GM23338 (cell line): ENCODE measurements around the gene DTNA.

Experiments
- EZH2 ChIP-seq: fragments of 200-600 bp; sonication (generic); IDR thresholded peaks from one replicate; pipeline ENCODE4 v1.8.0; 2017; ENCODE audit warnings: antibody characterized with exemption, mild to moderate bottlenecking, low read depth; ENCODE audit not compliant: unreplicated experiment
- EZH2phosphoT487 ChIP-seq: fragments of 200-600 bp; sonication (generic); IDR thresholded peaks from one replicate; pipeline ENCODE4 v1.8.1; 2018; ENCODE audit warnings: antibody characterized with exemption; ENCODE audit not compliant: unreplicated experiment
- JUNB ChIP-seq: IDR thresholded peaks from one replicate; pipeline ENCODE4 v1.6.1; 2016; ENCODE audit warnings: antibody characterized with exemption; ENCODE audit not compliant: unreplicated experiment
- NANOG ChIP-seq: IDR thresholded peaks from 2 replicates; pipeline ENCODE4 v1.6.1; 2016; ENCODE audit warnings: antibody characterized with exemption, borderline replicate concordance
- POLR2AphosphoS5 ChIP-seq: IDR thresholded peaks from 2 replicates; pipeline ENCODE4 v1.6.1; 2016; ENCODE audit warnings: antibody characterized with exemption, low read depth
- TF ChIP-seq, protein P1 (sequence below), 2 experiments: fragments of 200-600 bp in 1 of 2; sonication (generic) in 1 of 2; conservative IDR thresholded peaks; 2 replicates each; pipeline versions ENCODE4 v1.5.1 to v1.6.1; 2016 to 2017; ENCODE audit warnings: antibody characterized with exemption in 2 of 2, low read depth in 2 of 2, mild to moderate bottlenecking in 2 of 2, moderate library complexity in 1 of 2
- TF ChIP-seq, protein P2 (sequence below): IDR thresholded peaks from one replicate; pipeline ENCODE4 v1.6.1; 2018; ENCODE audit warnings: antibody characterized with exemption; ENCODE audit not compliant: unreplicated experiment

DNA sequence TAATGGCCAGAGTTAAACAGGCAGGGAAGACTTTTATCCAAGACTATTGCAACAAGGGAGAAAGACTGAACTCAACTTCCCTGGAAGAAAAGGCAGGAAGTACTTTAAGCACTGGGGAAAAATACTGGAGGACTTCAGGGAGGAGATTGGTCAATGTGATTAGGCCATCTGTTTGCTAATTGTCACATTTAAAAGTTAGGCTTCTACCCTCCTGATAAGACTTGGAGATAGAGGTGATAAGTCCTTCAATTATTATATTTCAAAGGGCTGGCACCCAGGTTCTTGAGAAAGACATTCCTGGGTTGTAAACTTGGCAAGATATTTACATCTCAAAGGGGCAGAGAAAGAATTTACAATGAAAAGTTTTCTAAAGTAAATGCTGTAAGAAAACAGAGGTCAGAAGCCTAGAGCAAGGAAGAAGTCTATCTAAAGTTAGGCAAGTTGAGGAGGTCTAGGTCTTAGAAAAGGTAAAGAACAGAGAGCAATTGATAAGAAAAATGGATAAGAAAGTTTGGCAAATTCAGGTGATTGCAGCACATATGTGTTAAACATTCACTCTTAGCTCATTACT is 48.4 kb downstream of the DTNA start:
- TF ChIP-seq, protein P1, sequence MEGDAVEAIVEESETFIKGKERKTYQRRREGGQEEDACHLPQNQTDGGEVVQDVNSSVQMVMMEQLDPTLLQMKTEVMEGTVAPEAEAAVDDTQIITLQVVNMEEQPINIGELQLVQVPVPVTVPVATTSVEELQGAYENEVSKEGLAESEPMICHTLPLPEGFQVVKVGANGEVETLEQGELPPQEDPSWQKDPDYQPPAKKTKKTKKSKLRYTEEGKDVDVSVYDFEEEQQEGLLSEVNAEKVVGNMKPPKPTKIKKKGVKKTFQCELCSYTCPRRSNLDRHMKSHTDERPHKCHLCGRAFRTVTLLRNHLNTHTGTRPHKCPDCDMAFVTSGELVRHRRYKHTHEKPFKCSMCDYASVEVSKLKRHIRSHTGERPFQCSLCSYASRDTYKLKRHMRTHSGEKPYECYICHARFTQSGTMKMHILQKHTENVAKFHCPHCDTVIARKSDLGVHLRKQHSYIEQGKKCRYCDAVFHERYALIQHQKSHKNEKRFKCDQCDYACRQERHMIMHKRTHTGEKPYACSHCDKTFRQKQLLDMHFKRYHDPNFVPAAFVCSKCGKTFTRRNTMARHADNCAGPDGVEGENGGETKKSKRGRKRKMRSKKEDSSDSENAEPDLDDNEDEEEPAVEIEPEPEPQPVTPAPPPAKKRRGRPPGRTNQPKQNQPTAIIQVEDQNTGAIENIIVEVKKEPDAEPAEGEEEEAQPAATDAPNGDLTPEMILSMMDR (conservative IDR thresholded peaks at IDR 0.05; ENCODE audit: low read depth in 2 of 2) = no peak
- TF ChIP-seq NANOG (no peak), EZH2phosphoT487 (no peak), EZH2 (no peak), POLR2AphosphoS5 (no peak), JUNB (no peak)
- TF ChIP-seq, protein P2, sequence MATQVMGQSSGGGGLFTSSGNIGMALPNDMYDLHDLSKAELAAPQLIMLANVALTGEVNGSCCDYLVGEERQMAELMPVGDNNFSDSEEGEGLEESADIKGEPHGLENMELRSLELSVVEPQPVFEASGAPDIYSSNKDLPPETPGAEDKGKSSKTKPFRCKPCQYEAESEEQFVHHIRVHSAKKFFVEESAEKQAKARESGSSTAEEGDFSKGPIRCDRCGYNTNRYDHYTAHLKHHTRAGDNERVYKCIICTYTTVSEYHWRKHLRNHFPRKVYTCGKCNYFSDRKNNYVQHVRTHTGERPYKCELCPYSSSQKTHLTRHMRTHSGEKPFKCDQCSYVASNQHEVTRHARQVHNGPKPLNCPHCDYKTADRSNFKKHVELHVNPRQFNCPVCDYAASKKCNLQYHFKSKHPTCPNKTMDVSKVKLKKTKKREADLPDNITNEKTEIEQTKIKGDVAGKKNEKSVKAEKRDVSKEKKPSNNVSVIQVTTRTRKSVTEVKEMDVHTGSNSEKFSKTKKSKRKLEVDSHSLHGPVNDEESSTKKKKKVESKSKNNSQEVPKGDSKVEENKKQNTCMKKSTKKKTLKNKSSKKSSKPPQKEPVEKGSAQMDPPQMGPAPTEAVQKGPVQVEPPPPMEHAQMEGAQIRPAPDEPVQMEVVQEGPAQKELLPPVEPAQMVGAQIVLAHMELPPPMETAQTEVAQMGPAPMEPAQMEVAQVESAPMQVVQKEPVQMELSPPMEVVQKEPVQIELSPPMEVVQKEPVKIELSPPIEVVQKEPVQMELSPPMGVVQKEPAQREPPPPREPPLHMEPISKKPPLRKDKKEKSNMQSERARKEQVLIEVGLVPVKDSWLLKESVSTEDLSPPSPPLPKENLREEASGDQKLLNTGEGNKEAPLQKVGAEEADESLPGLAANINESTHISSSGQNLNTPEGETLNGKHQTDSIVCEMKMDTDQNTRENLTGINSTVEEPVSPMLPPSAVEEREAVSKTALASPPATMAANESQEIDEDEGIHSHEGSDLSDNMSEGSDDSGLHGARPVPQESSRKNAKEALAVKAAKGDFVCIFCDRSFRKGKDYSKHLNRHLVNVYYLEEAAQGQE = no peak
